DMS53 (cell line): ENCODE measurements around the gene EFCC1.

ENCODE experiments used
- DNase-seq: peaks from one replicate; lab custom pipeline; 2025; lab: John Stamatoyannopoulos, UW

Gene EFCC1

DNA sequence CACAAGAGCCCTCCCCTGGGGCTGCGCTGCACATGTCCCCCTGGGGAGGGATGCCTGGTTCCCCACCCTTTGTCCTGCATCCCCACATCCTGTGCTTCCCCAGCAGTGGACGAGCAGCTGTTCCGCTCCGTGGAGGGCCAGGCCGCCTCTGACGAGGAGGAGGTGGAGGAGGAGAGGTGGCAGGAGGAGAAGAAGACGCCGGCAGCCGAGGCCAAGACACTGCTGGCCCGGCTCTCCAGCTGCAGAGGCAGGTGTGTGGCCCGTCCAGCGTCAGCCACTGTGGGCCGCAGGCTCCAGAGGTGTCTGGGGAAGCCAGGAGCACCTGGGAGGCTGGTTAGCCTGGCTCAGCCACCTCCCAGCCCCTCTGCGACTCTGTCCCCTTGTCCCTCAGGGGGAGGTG, 31.6 kb downstream of the EFCC1 start:
- no peak for DNase-seq

DNA sequence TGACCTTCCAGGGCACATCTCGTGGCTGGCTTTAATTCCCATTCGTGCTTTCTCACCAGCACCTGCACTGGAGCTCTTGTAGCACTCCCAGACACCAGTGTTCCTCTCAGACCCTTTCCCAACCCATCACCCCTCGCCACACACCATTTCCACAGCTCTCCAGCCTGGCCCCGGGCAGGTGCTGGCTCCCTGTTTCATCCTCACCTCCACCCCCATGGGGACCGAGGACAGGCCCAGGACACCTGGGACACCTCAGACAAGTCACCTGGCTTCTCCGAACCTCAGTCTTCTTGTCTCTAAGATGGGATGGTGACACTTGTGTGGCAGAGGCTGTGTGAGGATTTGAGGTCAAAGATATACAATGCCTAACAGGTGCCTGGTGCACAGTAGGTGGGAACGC, 32.0 kb downstream of the EFCC1 start:
- DNase-seq, result no peak

DNA sequence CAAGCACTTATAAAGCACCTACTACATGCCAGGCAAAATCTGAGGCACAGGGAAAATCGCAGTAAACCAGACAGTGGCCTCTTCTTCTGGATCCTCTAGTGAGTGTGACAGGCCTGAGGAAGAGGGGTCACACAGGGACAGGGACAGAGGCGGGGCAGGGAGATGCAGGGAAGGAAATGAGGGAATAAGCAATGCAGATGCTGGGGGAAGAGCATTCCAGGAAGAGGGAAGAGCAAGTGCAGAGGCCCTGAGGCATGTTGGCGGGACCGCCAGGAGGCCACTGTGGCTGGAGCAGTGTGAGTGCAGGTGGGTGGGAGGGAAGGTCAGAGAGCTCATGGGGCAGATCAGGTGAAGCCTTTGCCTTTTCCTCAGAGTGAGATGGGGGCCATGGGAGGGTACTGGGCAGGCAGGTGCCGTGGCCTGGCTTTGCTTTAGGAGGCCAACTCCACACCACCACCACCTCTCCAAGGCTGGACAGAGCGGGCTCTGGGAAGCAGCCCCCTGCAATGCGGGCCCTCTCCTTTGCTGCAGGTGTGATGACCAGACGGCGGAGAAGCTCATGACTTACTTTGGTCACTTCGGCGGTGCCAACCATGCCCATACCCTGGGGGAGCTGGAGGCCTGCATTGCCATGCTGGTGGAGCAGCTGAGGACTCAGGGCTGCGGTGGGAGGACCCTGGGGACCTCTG, 32.7 kb downstream of the EFCC1 start:
- DNase-seq, result no peak

DNA sequence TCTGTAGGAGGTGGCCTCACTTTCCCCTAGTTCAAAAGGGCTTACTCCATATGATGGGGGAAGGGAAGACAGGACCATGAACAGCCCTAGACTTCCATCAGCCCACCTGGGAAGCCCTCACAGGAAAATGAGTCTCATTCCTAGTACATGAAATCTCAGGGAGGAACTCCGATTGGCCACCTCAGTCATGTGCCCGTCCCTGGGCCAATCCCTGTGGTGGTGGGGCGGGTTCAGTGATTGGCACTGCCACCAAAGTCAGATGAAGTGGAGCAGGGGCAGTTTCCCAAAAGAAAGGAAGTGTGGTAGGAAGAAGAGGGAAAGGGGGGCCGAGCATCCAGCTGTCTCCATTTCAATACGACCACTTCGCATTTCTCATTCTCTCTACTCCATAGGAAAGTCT, 33.5 kb downstream of the EFCC1 start:
- DNase-seq, result peak; percentile 11

DNA sequence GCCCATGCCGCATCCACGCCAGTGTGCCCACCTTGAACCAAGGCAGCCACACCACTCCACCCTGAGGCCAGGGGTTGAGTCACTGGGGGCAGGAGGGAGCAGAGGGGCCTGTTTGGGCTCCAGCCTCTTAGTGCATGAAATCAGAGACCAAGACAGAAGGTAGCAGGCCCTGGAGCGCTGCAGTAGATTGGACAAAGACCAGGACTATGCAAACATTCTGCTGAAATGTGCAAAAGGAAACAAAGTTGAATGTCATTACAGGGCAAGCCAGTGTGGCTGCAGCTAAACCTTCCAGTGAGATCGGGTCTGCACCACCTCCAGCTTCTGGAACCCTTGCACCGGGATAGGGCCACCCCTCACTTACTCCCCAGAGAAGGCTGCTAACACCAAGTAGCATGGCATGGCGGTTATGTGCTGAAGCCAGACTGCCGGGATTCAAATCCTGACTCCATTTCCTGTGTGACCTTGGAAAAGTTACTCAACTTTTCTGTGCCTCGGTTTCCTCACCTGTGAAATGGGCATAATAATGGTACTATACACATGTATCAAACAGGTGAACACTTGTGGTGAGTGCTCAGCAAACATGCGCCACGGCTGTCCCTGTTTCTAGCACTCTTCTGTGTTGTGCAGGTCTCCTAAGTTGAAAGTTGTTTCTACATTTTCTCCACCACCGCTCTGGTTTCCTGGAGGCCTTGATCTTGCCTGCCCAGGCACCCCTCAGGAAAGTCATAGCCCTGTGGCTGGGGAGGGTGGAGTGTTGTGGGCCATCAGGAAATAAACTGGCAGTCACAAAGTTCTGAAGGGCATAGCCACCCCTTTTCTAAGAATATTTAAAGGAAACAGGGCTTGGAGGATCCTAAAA, 34.5 kb downstream of the EFCC1 start:
- DNase-seq, result no peak

DNA sequence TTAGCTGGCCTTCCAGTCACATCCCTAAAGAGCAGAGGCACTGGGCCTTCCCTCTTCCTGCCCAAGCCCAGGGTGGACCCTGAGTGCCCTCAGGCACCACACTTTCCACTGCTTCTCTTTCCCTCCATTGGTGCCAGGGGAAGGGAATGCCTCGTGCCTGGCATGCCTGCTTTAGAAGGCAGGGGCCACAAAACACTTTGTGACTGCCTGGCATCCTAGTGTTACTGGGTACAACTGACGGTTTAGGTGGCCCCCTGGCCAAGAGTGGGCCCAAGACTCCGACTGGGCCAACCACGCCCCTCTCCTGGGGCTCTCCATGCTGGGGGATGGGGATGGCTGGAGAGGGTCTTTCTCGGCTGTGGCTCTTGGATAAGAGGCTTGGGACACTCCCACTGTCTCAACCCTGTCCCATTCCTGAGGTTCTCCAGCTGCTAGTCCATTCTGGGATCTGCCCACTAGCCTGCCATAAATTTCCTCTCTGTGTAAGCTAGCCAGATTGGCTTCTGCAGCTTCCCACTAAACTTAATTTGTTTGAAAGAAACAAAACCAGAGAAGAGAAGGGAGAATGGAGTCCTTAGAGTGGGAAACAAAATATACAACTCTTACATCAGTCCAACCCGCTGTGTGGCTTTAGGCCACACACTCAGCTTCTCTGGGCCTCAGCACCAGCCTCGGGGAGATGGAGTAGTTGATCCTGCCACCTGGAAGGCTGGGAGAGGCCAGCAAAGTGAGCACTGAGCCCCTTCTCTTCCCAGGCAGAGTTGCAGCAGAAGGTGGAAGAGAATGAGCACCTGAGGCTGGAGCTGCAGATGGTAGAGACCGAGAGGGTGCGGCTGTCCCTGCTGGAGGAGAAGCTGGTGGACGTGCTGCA, 35.4 kb downstream of the EFCC1 start:
- DNase-seq, result no peak

DNA sequence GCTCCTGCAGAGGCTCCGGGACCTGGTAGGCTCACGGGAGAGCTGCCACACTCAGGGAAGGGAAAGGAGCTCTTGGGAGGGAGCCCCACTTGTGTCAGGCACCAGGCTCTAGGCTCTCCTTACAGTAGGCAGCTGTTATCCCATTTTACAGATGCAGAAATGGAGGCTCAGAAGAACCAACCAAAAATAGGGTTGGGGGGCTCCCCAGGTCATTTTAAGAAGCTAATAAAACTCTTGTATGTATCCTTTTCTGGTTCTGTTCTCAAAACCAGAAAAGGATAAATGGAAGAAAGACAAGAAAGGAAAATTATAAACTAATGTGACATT, 36.0 kb downstream of the EFCC1 start:
- DNase-seq, result no peak

DNA sequence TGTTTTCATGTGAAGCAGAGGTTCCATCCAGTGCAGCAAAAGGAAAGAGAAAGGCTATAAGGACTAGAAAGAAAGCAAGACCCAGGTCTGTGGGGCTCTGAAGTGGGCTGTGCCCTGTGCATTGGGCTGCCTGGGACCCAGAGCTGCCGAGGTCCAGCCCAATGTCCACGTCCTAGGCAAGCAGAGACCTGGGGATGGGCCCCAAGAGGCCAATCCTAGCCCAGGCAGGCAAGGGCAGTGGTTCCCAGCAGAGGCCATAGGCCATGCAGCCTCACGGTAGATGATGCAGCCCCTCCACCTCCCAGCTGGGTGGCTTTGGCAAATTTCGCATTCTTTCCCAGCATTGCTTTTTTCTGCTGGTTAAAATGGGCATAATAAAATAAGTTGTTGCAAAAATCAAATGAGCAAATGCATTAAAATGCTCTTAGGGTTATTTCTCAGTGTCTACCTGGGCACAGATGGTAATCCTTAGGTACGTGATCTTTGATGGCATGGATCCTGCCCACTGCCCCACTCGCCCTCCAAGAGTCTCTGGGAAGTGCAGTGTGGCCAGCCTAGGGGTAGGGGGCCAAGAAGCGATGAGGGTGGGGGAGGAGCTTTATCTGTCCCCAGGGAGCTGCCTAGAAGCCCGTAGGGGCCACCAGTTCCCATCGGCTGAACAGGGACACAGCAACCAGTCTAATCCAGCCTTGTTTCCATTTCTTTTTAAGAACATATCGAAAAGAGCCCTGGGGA, 37.2 kb downstream of the EFCC1 start:
- no peak for DNase-seq

DNA sequence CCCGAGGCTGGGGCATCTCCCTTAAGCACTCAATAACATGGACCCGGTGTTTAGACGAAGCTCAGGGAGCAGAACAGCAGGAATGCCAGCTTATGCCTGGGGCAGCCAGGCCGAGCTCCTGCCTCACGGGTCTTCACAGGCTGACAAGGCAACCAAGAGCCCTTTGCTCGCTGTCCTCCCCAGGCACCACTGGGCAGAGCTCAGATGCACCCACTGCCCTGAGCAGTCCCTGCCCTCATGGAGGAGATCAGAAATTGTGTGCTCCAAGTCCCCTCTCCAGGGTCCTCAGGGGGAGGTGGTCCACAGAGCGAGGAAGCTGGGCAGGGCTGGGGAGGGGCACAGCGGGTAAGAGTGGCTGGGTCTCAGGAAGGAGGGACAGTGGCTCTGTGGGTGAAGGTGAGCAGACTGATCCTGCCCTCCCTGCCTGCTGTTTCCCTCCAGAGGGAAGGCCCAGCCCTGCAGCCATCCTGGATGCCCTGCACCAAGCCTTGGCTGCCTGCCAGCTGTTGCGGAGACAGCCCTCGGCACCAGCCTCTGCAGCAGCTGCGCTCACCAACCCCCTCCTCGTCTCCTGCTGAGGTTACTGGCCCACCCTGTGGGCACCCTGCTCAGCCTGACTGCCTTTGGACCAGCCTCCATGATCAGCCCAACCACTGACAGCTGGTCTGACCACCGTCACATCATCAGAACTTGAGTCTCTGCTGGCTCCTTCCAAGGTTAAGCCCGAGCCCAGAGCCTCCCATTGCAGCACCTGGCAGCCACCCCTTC, 38.4 kb downstream of the EFCC1 start:
- peak; percentile 46 for DNase-seq

DNA sequence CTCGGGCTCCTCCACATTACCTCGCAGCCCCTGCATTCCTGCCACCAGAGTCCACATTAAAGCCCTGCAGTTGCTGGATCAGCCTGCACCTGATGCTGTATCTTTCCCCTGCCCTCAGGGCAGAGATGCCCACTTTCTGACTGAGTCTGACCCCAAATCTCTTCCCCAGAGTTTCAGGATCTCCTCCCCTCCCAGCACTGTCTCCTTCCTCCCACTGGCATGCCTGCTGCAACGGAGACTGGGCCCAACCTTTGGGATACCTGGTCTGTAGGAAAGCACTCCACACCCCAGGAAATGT, 38.9 kb downstream of the EFCC1 start:
- no peak for DNase-seq

DNA sequence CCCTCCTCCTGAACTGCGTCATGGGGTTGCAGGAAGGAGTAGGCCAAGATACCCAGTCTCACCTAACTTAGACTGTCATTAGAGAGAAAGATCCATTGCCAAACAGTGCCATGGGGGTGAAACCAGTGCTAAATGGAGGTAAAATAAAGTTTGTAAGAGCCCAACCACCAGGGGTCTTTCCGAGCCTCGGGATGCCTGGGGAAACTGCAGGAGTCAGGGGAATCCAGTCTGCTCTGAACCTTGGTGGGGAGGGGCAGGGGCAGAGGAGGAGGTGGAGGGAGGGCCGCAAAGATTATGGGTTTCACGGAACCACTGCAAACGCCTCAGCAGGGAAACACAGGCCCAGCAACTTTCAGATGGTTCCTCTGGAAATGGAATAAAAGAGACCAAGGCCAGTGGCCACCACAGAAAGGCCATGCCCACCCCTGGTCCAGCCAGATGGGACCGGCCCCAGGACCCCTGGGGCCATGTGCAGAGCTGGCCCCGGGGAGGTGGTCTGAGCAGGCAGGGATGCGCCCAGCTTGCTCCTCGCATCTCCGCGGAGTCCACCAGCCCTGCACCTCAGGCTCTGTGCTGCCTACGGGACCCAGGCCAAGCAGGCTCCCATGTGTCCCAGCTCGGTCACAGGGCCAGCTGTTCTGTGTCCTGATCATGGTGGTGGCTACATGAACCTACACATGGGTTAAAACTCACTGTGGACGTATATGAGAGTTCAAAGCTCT, 39.6 kb downstream of the EFCC1 start:
- no peak for DNase-seq

DNA sequence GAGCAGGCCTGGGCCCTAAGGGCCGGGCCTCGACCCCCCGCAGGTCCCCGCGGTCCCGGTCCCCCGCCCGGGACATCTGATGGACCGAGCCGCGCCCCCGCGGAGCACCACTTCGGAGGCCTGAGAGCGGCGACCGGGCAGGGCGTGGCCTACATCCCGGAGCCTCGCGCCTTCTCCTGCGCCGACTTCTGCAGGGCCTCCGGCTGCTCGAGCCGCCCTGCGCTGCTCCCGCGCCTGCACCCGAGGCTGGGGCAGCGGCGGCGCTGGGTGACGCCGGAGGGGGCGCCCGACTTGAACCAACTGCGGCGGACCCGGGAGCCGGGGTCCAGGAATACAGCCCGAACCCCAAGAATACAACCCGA, 44.6 kb downstream of the EFCC1 start:
- DNase-seq, result peak; percentile 61

DNA sequence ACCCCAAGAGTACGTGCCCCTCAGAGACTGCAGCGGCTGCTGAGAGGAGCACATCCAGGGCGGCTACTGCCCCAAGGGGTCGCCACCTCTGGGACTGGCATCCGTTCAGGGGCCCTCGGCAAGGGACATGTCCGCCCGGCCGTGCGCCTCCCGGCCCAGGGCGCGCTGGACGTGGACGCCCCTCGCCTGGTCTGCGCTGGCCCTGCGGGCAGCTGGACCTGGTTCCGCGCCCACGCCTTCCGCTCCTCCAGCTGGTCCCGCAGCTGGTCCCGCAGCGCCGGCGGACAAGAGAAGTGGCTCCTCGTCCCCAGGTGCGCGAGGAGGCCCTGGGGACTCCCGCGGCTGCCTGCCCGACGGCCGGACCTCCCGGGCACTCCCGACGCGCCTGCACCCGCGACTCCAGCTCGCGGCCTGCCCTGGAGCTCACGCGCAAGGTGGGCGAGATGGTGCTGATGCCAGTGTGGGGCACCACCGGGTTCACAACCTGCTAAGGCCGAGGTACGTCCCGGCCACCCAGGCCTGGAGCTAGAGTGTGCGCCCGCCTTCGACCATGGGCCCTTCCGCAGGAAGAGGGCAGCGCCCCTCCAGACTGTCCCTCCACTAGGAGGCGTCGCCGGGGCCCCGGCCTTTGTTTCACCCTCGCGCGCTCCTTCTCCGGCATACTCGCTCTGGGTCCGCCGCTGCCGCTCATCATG, 45.1 kb downstream of the EFCC1 start:
- DNase-seq, result no peak

DNA sequence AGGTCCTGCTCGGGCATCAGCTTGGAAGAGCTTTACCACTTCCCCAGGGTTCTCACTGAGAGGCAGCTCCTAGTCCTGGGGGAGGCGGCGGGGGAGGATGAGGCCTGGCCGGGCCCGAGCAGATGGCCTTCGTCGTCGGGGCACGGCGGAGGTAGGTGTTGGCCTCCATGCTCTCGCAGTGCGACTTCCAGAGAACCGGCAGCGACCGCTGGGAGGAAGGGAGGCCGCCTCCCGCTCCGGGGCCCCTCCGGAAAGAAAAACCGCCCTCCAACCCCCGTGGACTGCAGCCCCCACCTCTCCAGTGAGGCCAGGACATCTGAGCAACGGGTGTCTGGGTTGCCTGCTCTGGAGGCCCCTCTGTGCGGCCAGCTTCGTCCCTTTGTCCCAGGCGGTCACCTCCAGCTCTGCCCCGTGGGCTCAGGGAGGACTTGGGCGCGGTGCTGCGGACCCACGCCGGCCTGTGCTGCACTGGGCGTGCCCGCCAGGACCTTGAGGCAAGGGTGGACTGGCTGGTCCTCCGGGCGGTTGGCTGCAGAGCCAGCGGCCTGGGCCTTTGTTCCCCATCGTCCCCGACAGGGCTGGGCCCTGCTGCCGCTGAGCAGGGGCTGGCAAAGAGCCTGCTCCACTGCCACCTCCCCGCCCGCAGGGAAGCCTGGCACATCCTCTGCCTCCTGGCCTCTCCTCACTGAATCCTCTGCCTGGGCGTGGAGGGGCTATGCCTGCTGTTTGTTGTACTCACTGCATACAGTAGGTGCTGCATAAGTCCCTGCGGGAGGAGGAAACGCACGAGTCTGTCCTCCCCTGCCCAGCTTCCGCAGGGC, 45.8 kb downstream of the EFCC1 start:
- no peak for DNase-seq

DNA sequence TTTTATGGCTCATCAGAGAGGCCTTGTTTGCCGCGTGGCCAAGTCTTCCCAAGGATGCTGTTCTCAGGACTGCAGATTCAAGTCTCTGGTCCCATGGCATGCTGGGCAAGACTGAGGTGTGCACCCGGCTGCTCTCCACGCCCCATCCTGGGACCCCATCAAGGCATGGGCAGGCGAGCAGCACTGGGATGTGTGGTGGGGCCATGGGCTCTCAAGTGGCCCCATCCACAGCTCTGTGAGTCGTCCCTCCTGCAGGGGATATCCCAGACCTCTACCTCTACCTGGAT, 46.4 kb downstream of the EFCC1 start:
- no peak for DNase-seq

DNA sequence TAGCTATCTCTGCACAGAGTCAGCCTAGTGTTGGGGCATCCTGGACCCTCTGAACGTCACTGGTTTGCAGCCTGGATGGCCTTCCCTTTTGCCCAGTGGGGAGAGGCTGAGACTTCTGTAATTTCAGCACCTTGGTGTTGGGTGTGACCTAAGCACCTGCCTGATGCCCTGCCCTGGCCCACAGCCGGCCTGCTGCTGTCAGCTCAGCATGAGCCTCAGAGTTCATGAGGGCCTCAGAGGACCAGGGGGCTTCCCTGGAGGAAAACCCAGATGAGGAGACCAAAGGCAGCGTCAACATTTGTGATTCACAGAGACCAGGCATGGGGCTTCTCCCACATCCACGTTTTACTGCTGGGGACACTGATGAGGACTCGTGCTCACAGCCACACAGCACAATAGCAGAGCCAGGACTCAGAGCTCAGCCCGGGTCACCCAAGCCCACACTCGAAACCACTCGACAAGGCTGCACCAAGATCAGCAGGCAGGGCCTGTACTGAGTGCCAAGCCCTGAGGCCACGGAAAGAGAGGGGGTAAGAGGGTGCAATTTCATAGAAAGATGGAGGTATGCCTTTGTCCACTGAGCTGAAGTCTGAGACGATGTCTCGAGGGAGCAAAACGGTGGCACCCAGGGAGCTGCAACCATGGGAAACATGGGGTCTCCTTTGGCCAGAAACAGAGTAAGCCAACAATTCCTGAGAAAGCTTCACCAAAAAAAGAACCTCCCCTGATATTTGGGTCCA, 49.6 kb downstream of the EFCC1 start:
- DNase-seq, result no peak

DNA sequence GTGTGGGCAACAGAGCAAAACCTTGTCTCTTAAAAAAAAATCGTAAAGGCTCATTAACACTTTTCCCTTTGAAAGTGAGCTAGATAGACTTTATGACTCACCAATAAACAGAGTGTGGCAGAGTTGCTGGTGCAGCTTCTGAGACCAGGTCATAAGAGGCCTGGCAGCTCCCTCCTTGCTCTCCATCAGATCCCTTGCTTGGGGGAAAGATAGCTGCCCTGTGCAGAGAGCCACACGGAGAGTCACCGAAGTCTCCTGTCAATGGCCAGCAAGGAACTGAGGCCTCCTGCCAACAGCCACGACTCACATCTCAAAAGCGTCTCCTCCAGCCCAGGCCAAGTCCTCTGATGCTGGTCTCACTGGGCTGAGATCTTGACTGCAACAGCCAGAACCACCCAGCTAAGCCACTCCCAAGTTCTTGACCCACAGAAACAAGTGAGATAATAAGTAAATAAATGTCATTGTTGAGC, 50.8 kb downstream of the EFCC1 start:
- DNase-seq, result peak; percentile 62

DNA sequence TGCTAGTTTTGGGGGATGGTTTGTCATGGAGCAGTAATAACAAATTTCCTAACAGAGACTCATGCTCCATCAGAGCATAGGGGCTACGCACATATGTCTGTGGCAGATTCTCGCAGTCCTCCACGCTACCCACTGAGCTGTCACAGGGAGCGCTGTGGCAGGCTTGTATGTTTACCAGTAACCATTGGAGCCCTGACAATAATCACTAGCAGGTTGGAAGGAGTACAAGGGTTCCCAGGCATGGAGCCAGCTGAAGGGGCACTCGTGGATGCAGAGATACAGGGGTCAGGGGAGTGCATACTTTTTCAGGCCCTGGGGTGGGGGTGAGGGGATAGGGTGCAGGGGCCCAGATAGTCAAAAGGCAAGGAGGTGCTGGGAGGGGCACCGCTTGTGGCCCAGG, 51.6 kb downstream of the EFCC1 start:
- peak; percentile 28 for DNase-seq

DNA sequence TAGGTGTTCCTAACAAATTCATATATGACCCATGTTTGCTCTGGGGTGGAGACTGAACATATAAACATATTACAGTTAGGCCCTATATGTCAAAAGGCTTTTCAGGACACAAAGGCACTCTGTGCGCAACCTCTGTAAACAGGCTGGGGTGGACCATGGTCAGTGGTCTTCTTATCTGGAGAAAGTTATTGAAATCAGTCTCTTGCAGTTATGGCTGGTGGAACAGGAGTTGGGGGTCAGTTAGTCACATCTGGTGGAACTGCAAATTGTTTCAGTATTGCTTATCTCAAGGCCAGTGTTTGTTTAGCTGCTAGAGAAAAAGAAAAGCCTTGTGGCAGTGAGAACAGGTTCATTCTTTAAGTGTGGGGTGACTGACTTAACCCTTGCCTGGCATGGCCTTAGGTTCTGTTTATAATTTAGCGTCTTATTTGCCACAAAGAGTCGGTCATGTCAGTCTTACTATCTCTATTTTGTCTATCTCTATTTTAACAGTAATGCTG, 53.6 kb downstream of the EFCC1 start:
- peak; percentile 50 for DNase-seq
